ENCODE data around the gene ADAMTSL1. TPM values are rescaled to one million over a fixed set of nuclear protein-coding genes. Genes with fewer than 3 reads are reported as not detected.

Gene ADAMTSL1
- total and polyA plus RNA-seq, 2 donors from 2014 or later: 3.0 to 27.3 TPM

GRCh38 chr9:18500451-18500850 is 26.5 kb downstream of the ADAMTSL1 start:
- intact Hi-C loops (cut with DNase I): no loop called here
- DNase-seq (no peak), FAIRE-seq (no peak)
- Histone ChIP-seq H3K36me3 (ENCODE audit: control insufficient read depth in 2 of 3, insufficient read depth in 3 of 3, low read length in 3 of 3) (no peaks in the 10 kb centered on the region), H3K4me3 (ENCODE audit: low read length in 3 of 3) (no peak overlapping the region), H3K4me1 (ENCODE audit: control insufficient read depth in 2 of 3, insufficient read depth in 2 of 3, low read depth in 1 of 3, low read length in 3 of 3) (no peaks in the 10 kb centered on the region), H3K27me3 (ENCODE audit: control insufficient read depth, insufficient read depth, low read length) (no peaks in the 10 kb centered on the region), H3K9ac (ENCODE audit: low read length in 3 of 3) (no peak overlapping the region), H3K9me3 (ENCODE audit: control insufficient read depth in 2 of 3, insufficient read depth in 1 of 3, low read length in 3 of 3) (no peaks in the 10 kb centered on the region), H3K27ac (ENCODE audit: low read depth in 2 of 2, low read length in 2 of 2) (no peak overlapping the region)
- TF ChIP-seq CTCF (IDR thresholded peaks at IDR 0.05; ENCODE audit: borderline replicate concordance, extremely low read depth, insufficient read depth): no peak

DNA sequence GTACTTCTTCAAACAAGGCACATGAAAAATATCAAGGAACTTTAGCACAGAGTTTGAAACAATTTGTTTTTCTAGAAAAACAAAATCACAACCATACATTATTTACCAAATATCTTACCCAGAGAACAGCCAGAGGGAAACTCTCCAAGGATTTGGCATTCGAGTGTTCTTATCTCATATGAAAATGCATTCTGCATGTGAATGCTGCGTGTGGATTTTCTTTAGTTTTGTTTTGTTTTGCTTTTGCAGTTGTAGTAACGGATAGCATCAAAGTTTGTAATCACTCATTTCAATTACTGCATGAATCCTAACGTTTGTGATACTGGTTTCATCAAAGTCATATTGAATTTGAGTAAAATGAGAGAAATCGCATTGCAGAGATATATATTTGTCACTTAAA is 28.0 kb downstream of the ADAMTSL1 start:
- Histone ChIP-seq H3K27me3 (ENCODE audit: control insufficient read depth, insufficient read depth, low read length) (no peaks in the 10 kb centered on the region), H3K36me3 (ENCODE audit: control insufficient read depth in 2 of 3, insufficient read depth in 3 of 3, low read length in 3 of 3) (no peaks in the 10 kb centered on the region), H3K4me3 (ENCODE audit: low read length in 3 of 3) (no peak overlapping the region), H3K9me3 (ENCODE audit: control insufficient read depth in 2 of 3, insufficient read depth in 1 of 3, low read length in 3 of 3) (no peaks in the 10 kb centered on the region), H3K9ac (ENCODE audit: low read length in 3 of 3) (no peak overlapping the region), H3K27ac (ENCODE audit: low read depth in 2 of 2, low read length in 2 of 2) (no peak overlapping the region), H3K4me1 (ENCODE audit: control insufficient read depth in 2 of 3, insufficient read depth in 2 of 3, low read depth in 1 of 3, low read length in 3 of 3) (no peaks in the 10 kb centered on the region)
- FAIRE-seq (no peak), DNase-seq (no peak)
- intact Hi-C loops (cut with DNase I): no loop called here
- TF ChIP-seq CTCF (IDR thresholded peaks at IDR 0.05; ENCODE audit: borderline replicate concordance, extremely low read depth, insufficient read depth): no peak

DNA sequence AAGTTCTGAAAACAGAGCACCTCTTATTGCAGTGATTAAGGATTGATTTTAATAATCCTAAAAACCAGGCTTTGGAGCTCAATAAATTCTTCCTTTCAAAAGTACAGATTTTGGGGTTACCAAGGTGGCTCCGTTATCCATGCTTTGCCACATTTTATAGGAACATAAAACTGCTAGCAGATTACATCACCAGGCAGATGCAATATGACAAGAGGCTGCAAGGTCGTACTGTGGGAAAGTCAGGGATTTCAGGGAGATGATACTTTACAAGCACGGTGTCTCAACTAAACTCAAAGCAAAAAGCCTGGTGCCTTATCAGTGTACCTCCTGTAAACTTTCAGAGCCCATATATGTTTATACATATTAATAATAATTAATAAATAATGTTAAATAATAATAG is 28.6 kb downstream of the ADAMTSL1 start:
- Histone ChIP-seq H3K9ac (ENCODE audit: low read length in 3 of 3) (no peak overlapping the region), H3K9me3 (ENCODE audit: control insufficient read depth in 2 of 3, insufficient read depth in 1 of 3, low read length in 3 of 3) (no peaks in the 10 kb centered on the region), H3K4me1 (ENCODE audit: control insufficient read depth in 2 of 3, insufficient read depth in 2 of 3, low read depth in 1 of 3, low read length in 3 of 3) (no peaks in the 10 kb centered on the region), H3K4me3 (ENCODE audit: low read length in 3 of 3) (no peak overlapping the region), H3K27ac (ENCODE audit: low read depth in 2 of 2, low read length in 2 of 2) (no peak overlapping the region), H3K36me3 (ENCODE audit: control insufficient read depth in 2 of 3, insufficient read depth in 3 of 3, low read length in 3 of 3) (no peaks in the 10 kb centered on the region), H3K27me3 (ENCODE audit: control insufficient read depth, insufficient read depth, low read length) (no peaks in the 10 kb centered on the region)
- DNase-seq (no peak), FAIRE-seq (no peak)
- no peak for TF ChIP-seq CTCF (IDR thresholded peaks at IDR 0.05; ENCODE audit: borderline replicate concordance, extremely low read depth, insufficient read depth)
- intact Hi-C loops (cut with DNase I): no loop called here

DNA sequence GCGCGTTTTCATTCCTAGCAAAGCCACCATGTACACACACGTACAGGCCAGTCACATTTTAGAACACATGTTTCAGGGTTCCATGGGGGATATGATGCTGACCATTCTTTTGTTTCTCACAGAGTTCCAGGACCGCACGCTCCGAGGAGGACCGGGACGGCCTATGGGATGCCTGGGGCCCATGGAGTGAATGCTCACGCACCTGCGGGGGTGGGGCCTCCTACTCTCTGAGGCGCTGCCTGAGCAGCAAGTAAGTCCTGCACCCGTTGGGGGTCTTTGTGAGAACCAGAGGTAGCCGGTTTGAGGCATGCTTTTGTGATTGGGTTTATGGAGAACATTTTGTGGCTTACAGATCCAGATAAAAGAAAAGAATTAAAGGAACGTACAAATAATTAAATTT is 30.8 kb downstream of the ADAMTSL1 start:
- intact Hi-C loops (cut with DNase I): no loop called here

More for the DNA sequence above, 30.8 kb downstream of the ADAMTSL1 start:
- no peaks in the 10 kb centered on the region for H3K4me1 ChIP-seq (ENCODE audit: control insufficient read depth in 2 of 3, insufficient read depth in 2 of 3, low read depth in 1 of 3, low read length in 3 of 3)
- no peak for TF ChIP-seq CTCF (IDR thresholded peaks at IDR 0.05; ENCODE audit: borderline replicate concordance, extremely low read depth, insufficient read depth)
- peak in 1 of 5 donors; percentile 61 for DNase-seq
- no peaks in the 10 kb centered on the region for H3K27me3 ChIP-seq (ENCODE audit: control insufficient read depth, insufficient read depth, low read length)
- no peaks in the 10 kb centered on the region for H3K36me3 ChIP-seq (ENCODE audit: control insufficient read depth in 2 of 3, insufficient read depth in 3 of 3, low read length in 3 of 3)
- no peak overlapping the region for H3K27ac ChIP-seq (ENCODE audit: low read depth in 2 of 2, low read length in 2 of 2)
- FAIRE-seq: no peak
- H3K4me3 ChIP-seq (ENCODE audit: low read length in 3 of 3): no peak overlapping the region
- peaks cover 0 to 3% (median 0%) of the 10 kb centered on the region in 3 donors for H3K9me3 ChIP-seq (ENCODE audit: control insufficient read depth in 2 of 3, insufficient read depth in 1 of 3, low read length in 3 of 3)
- H3K9ac ChIP-seq (ENCODE audit: low read length in 3 of 3): no peak overlapping the region
